SU-DHL-6 (cell line): ENCODE data around the gene GARIN5B.

Source experiments
- H2AFZ ChIP-seq: fragments of 200-600 bp; sonication (generic); 2 replicates; pipeline ENCODE4 v1.6.1; 2014; ENCODE audit warnings: low read depth, mild to moderate bottlenecking, moderate library complexity, mixed read lengths, antibody characterized with exemption, low read length; ENCODE audit not compliant: severe bottlenecking
- H3F3A ChIP-seq: fragments of 200-600 bp; shearing (Covaris generic); 2 replicates; pipeline ENCODE4 v1.6.0; 2016; ENCODE audit warnings: antibody characterized with exemption, mild to moderate bottlenecking; ENCODE audit not compliant: insufficient read depth
- H3K27ac ChIP-seq: fragments of 200-600 bp; sonication (generic); 2 replicates; pipeline ENCODE4 v1.5.1; 2016; ENCODE audit warnings: low read depth, mild to moderate bottlenecking, low read length, moderate library complexity, mixed read lengths
- H3K27me3 ChIP-seq: fragments of 200-600 bp; sonication (generic), shearing (Covaris generic); 2 replicates; pipeline ENCODE4 v1.6.0; 2014; ENCODE audit warnings: mild to moderate bottlenecking, low read length
- H3K36me3 ChIP-seq: fragments of 200-600 bp; sonication (generic); 2 replicates; pipeline ENCODE4 v1.6.1; 2014; ENCODE audit warnings: mild to moderate bottlenecking, low read length, mixed read lengths
- H3K4me2 ChIP-seq: fragments of 300-600, 200-600 bp; shearing (Covaris generic), sonication (generic); 2 replicates; pipeline ENCODE4 v1.6.0; 2014; ENCODE audit warnings: low read length, low read depth, mild to moderate bottlenecking; ENCODE audit not compliant: poor library complexity, severe bottlenecking
- H3K4me3 ChIP-seq: fragments of 200-600 bp; sonication (generic); 2 replicates; pipeline ENCODE4 v1.5.1; 2014; ENCODE audit warnings: antibody characterized with exemption, low read length, mild to moderate bottlenecking, mixed read lengths; ENCODE audit not compliant: insufficient read depth, poor library complexity, severe bottlenecking
- H3K79me2 ChIP-seq: fragments of 200-600 bp; sonication (generic); 2 replicates; pipeline ENCODE4 v1.6.1; 2014; ENCODE audit warnings: mild to moderate bottlenecking, low read length, moderate library complexity; ENCODE audit not compliant: insufficient read depth
- H3K9ac ChIP-seq: fragments of 200-600 bp; sonication (generic); 2 replicates; pipeline ENCODE4 v1.7.0; 2014; ENCODE audit warnings: mild to moderate bottlenecking, low read length
- H3K9me2 ChIP-seq: fragments of 200-600 bp; sonication (generic); replicated peaks from 2 replicates; pipeline ENCODE4 v1.6.1; 2014; ENCODE audit warnings: low read length; ENCODE audit not compliant: insufficient read depth
- H3K9me3 ChIP-seq: fragments of 200-600 bp; sonication (generic); 2 replicates; pipeline ENCODE4 v1.6.1; 2014; ENCODE audit warnings: low read length, mixed read lengths; ENCODE audit not compliant: insufficient read depth
- H4K20me1 ChIP-seq: fragments of 200-600 bp; sonication (generic); 2 replicates; pipeline ENCODE4 v1.6.1; 2014; ENCODE audit warnings: low read depth, mild to moderate bottlenecking, antibody characterized with exemption, low read length, moderate library complexity, mixed read lengths
- EZH2phosphoT487 ChIP-seq: fragments of 200-600 bp; sonication (generic), shearing (Covaris generic); conservative IDR thresholded peaks from 2 replicates; pipeline ENCODE4 v1.6.1; 2018; ENCODE audit warnings: mild to moderate bottlenecking, antibody characterized with exemption, low read length, moderate library complexity, mixed read lengths
- TF ChIP-seq, protein P1 (sequence below): fragments of 200-600 bp; sonication (generic); IDR thresholded peaks from one replicate; pipeline ENCODE4 v1.5.1; 2017; ENCODE audit warnings: antibody characterized with exemption, mild to moderate bottlenecking, low read length, moderate library complexity; ENCODE audit not compliant: insufficient read depth, poor library complexity, severe bottlenecking

GARIN5B gene

DNA sequence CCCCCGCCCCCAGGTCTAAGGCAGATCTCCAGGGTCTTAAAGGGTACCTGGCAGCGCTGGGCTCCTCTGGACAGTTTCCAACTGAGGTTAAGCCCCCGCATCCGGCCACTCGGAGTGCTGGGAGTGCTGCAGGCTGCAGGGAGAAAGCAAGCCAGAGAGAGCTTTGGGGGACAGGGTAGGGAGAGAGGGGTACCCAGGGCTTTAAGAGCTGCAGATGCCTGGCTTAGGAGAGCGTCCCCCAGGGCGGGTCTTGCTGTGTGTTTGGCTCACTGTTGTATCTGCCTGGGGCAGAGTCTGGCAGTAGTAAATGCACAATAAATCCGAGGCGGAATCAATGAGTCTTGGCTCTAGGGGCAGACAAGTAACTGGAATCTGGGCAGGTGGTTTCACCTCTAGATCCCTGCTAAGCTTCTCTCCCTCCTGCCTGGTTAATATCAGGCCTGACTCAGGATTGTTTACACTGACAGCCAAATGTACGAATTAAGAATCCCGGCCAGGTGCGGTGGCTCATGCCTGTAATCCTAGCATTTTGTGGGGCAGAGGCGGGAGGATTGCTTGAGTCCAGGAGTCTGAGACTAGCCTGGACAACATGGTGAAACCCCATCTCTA lies 7.7 kb downstream of the GARIN5B start:
- Histone ChIP-seq H3K9ac (no peak overlapping the region), H3K36me3 (no peaks in the 10 kb centered on the region), H3K79me2 (no peaks in the 10 kb centered on the region), H3K27ac (no peak overlapping the region), H3F3A (no peaks in the 10 kb centered on the region), H2AFZ (no peak overlapping the region), H4K20me1 (no peaks in the 10 kb centered on the region), H3K9me3 (no peaks in the 10 kb centered on the region), H3K4me2 (no peak overlapping the region), H3K27me3 (no peaks in the 10 kb centered on the region), H3K9me2 (no peaks in the 10 kb centered on the region), H3K4me3 (no peak overlapping the region)
- no peak for TF ChIP-seq EZH2phosphoT487
- TF ChIP-seq, protein P1, sequence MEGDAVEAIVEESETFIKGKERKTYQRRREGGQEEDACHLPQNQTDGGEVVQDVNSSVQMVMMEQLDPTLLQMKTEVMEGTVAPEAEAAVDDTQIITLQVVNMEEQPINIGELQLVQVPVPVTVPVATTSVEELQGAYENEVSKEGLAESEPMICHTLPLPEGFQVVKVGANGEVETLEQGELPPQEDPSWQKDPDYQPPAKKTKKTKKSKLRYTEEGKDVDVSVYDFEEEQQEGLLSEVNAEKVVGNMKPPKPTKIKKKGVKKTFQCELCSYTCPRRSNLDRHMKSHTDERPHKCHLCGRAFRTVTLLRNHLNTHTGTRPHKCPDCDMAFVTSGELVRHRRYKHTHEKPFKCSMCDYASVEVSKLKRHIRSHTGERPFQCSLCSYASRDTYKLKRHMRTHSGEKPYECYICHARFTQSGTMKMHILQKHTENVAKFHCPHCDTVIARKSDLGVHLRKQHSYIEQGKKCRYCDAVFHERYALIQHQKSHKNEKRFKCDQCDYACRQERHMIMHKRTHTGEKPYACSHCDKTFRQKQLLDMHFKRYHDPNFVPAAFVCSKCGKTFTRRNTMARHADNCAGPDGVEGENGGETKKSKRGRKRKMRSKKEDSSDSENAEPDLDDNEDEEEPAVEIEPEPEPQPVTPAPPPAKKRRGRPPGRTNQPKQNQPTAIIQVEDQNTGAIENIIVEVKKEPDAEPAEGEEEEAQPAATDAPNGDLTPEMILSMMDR = no peak

DNA sequence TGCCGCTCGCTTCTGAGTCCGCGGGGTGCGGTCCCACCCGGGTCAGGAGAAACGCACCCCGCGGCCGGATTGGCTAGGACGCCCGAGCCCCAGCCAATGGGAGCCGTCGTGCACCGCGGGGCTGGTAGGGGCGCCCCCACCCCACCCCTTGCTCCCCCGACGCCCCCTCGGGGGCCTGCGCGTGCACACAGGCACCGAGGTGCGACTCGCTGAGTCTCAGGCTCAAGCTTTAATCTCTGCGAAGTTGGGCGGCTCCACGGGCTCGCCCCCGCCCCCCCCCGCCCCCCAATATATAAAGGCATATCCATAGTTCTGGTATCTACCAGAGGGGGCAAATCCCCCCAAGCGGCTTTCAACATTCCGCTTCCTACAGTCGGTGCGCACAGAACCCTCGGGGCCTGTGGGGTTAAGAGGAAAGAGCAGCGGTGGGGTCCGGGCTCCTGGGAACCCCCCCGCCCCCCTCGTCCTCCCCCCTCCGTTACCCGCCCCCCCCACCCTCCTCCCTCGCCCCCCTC lies 8.3 kb downstream of the GARIN5B start, which contains the start of gene COX6B2:
Gene COX6B2 (minus strand): TSS at position 22 of the 515 bp plus-strand sequence. CDS start 198 bp downstream, outside the sequence.
- no peaks in the 10 kb centered on the region for H3K36me3 ChIP-seq
- no peak within 1 kb of the TSS for H2AFZ ChIP-seq
- H3K4me3 ChIP-seq = peak within 1 kb of the TSS; percentile 7
- no peaks in the 10 kb centered on the region for H3K9me2 ChIP-seq
- TF ChIP-seq, protein P1 = no peak
- TF ChIP-seq EZH2phosphoT487 = no peak
- H3K4me2 ChIP-seq = peak within 1 kb of the TSS; percentile 39
- no peaks in the 10 kb centered on the region for H3K9me3 ChIP-seq
- H3K27ac ChIP-seq = no peak within 1 kb of the TSS
- 0 out of 2 replicates have a peak within 1 kb of the TSS, but pooled peaks have one; percentile 4 for H3K9ac ChIP-seq
- no peaks in the 10 kb centered on the region for H4K20me1 ChIP-seq
- H3F3A ChIP-seq = no peaks in the 10 kb centered on the region
- no peaks in the 10 kb centered on the region for H3K79me2 ChIP-seq
- no peaks in the 10 kb centered on the region for H3K27me3 ChIP-seq

DNA sequence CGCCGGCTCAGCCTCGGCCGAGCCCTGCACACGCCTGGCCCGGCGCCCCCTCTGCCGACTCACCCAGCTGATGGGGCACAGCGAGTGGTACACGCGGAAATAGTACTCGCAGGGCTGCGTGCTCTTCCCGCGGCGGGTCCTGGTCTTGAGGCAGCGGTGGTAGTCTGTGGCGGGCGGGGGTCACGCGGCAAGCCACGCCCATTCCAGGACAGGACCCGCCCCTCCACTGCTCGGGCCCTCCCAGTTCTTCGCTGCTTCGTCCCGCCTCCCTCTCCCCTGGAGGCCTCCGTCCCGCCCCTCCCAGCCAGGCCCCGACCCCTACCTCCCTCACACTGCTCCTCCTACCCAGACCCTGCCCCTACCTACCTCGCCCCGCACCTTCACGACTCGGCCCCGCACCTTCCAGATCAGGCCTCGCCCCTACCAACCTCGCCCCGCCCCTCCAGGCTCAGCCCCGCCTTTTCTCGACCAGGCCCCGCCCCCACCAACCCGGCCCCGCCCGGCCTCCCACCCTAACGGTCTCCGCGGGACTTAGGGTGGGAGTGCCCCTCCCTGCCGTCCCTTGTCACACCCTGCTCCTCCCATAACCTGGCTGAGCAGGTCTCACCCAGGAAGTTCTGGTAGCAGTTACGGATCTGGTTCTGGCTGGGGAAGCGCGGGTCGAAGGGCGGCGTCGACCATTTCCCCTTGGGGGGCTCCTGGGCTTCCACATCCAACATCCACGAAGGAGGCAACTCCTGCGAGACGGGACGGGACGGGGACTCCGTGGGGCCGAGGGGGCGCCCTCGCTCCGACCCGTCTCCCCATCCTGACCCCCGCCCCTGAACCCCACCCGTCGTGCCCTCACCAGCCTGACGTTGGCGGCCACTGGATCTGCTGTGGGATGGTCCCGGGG lies 9.0 kb downstream of the GARIN5B start:
- Histone ChIP-seq H3K4me3 (peak overlapping the region; percentile 7), H3K79me2 (no peaks in the 10 kb centered on the region), H3K27ac (no peak overlapping the region), H3K4me2 (peak overlapping the region; percentile 39), H3K9me2 (no peaks in the 10 kb centered on the region), H4K20me1 (no peaks in the 10 kb centered on the region), H3K27me3 (no peaks in the 10 kb centered on the region), H3K9ac (0 out of 2 replicates have a peak overlapping the region, but pooled peaks have one; percentile 4), H2AFZ (no peak overlapping the region), H3K9me3 (no peaks in the 10 kb centered on the region), H3F3A (no peaks in the 10 kb centered on the region), H3K36me3 (no peaks in the 10 kb centered on the region)
- TF ChIP-seq EZH2phosphoT487 = no peak
- TF ChIP-seq, protein P1 = no peak
